ENCODE results near the gene MAP7D2. TPM values are rescaled to one million over a fixed set of nuclear protein-coding genes. Genes with fewer than 3 reads are reported as not detected.

The MAP7D2 gene
- total RNA-seq, 1 experiment from 2014 or later, result 1.9 TPM

GRCh38 chrX:20015422-20015821 is 101.3 kb downstream of the MAP7D2 start:
- Mint-ChIP-seq H3K36me3 (ENCODE audit: insufficient read depth in 1 of 3, low read depth in 3 of 3) (peaks cover 0 to 12% (median 1%) of the 10 kb centered on the region in 3 experiments; a peak in 4 of 7 replicates), H3K4me3 (no peak overlapping the region), H3K27ac (no peak overlapping the region), H3K9me3 (peaks cover 74 to 81% of the 10 kb centered on the region in 2 experiments), H3K27me3 (ENCODE audit: low read depth) (peaks cover 7% of the 10 kb centered on the region; the same call in 1 of the 2 replicates), H3K4me1 (no peaks in the 10 kb centered on the region)
- no peaks in the 10 kb centered on the region for H3K79me1 ChIP-seq (ENCODE audit: insufficient read depth, low read depth, low read length, poor library complexity, severe bottlenecking)
- H3K4me2 ChIP-seq (ENCODE audit: insufficient read depth, insufficient read length, low read length), result no peak overlapping the region
- H3K27ac ChIP-seq (ENCODE audit: insufficient read length, low read depth, low read length), result no peak overlapping the region
- H3K9ac ChIP-seq (ENCODE audit: extremely low read depth, insufficient read length, low read length), result no peak overlapping the region
- no peak overlapping the region for H3K14ac ChIP-seq (ENCODE audit: insufficient read depth, low read length)
- no peak overlapping the region for H4K5ac ChIP-seq (ENCODE audit: insufficient read length, low read depth, low read length)
- H2AFZ ChIP-seq (ENCODE audit: low read length), result no peak overlapping the region
- H3K4ac ChIP-seq (ENCODE audit: low read depth, low read length), result no peak overlapping the region
- no peaks in the 10 kb centered on the region for H3K23me2 ChIP-seq (ENCODE audit: insufficient read length, low read depth, low read length, poor library complexity, severe bottlenecking)
- no CpG with 5 or more reads among the region's 1 CpG for WGBS (ENCODE audit: extremely low coverage, insufficient read length, low lambda C conversion rate)
- H2BK5ac ChIP-seq (ENCODE audit: insufficient read length, low read length), result no peak overlapping the region
- no peak overlapping the region for H4K8ac ChIP-seq (replicated peaks; ENCODE audit: insufficient read length, low read depth, low read length)
- H3K27me3 ChIP-seq (ENCODE audit: insufficient read depth, low read length), result no peaks in the 10 kb centered on the region
- no peak for DNase-seq
- H3K4me1 ChIP-seq (ENCODE audit: insufficient read depth, low read length), result no peaks in the 10 kb centered on the region
- H3K56ac ChIP-seq (ENCODE audit: insufficient read length, low read depth, low read length), result no peak overlapping the region
- TF ChIP-seq, protein P1, sequence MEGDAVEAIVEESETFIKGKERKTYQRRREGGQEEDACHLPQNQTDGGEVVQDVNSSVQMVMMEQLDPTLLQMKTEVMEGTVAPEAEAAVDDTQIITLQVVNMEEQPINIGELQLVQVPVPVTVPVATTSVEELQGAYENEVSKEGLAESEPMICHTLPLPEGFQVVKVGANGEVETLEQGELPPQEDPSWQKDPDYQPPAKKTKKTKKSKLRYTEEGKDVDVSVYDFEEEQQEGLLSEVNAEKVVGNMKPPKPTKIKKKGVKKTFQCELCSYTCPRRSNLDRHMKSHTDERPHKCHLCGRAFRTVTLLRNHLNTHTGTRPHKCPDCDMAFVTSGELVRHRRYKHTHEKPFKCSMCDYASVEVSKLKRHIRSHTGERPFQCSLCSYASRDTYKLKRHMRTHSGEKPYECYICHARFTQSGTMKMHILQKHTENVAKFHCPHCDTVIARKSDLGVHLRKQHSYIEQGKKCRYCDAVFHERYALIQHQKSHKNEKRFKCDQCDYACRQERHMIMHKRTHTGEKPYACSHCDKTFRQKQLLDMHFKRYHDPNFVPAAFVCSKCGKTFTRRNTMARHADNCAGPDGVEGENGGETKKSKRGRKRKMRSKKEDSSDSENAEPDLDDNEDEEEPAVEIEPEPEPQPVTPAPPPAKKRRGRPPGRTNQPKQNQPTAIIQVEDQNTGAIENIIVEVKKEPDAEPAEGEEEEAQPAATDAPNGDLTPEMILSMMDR (conservative IDR thresholded peaks at IDR 0.05), result no peak
- no peaks in the 10 kb centered on the region for H4K20me1 ChIP-seq (ENCODE audit: control insufficient read depth, insufficient read depth, insufficient read length)
- no peaks in the 10 kb centered on the region for H3K79me2 ChIP-seq (ENCODE audit: insufficient read depth, low read length)
- no peak overlapping the region for H2BK120ac ChIP-seq (ENCODE audit: low read depth, low read length, poor library complexity, severe bottlenecking)
- peaks cover 52% of the 10 kb centered on the region for H3K9me3 ChIP-seq (ENCODE audit: control insufficient read depth, low read depth, low read length)
- H2BK15ac ChIP-seq (ENCODE audit: low read depth, low read length), result no peak overlapping the region
- no peak overlapping the region for H3K23ac ChIP-seq (ENCODE audit: insufficient read length, low read depth, low read length)
- no peak overlapping the region for H2BK20ac ChIP-seq (ENCODE audit: low read depth, low read length, poor library complexity, severe bottlenecking)
- no peak overlapping the region for H2AK5ac ChIP-seq (ENCODE audit: insufficient read length, low read length)
- no peak overlapping the region for H3T11ph ChIP-seq (ENCODE audit: low read length)
- H2BK12ac ChIP-seq (ENCODE audit: insufficient read length, low read depth, low read length), result no peak overlapping the region
- no peak overlapping the region for H3K18ac ChIP-seq (ENCODE audit: insufficient read length, low read depth, low read length)
- no peak overlapping the region for H4K91ac ChIP-seq (ENCODE audit: insufficient read length, low read depth, low read length)
